GM12872 (cell line): Measurements from ENCODE around the gene ZC3H18.
A peak's percentile ranks its signal among the peaks of the same experiment; 100 is the strongest.

Source experiments
- CTCF ChIP-seq: IDR thresholded peaks from 3 replicates; pipeline ENCODE4 v1.5.1; 2011; ENCODE audit warnings: low read depth, mild to moderate bottlenecking, low read length, moderate library complexity; ENCODE audit not compliant: insufficient read depth

ZC3H18 gene

GRCh38 chr16:88534638-88535190 is 35.5 kb upstream of the ZC3H18 start:
- TF ChIP-seq CTCF, result peak; percentile 20; the same call in 1 of the 3 replicates

- no peak for TF ChIP-seq CTCF
Observed at GRCh38 chr16:88535191-88535856, 34.9 kb upstream of the ZC3H18 start.

GRCh38 chr16:88535857-88536222 is 34.4 kb upstream of the ZC3H18 start:
- TF ChIP-seq CTCF, result no peak

GRCh38 chr16:88536510-88536909 is 33.7 kb upstream of the ZC3H18 start:
- TF ChIP-seq CTCF, result no peak

GRCh38 chr16:88536971-88537751 is 33.0 kb upstream of the ZC3H18 start:
- 0 out of 3 replicates have a peak, but pooled peaks have one; percentile 14 for TF ChIP-seq CTCF

GRCh38 chr16:88537859-88538258 is 32.3 kb upstream of the ZC3H18 start:
- TF ChIP-seq CTCF, result no peak

- TF ChIP-seq CTCF, result no peak
Observed at GRCh38 chr16:88538366-88539060, 31.7 kb upstream of the ZC3H18 start.
